AG04450 (cell line): ENCODE data around the gene RBPJL. TPM values are rescaled to one million over a fixed set of nuclear protein-coding genes. Genes with fewer than 3 reads are reported as not detected.

Source experiments
- CTCF ChIA-PET: fragments of 300-600, 350-600 bp; formaldehyde crosslinking; extraction: SDS; loops from one replicate; lab custom pipeline; 2022; ENCODE audit warnings: antibody characterized with exemption, inconsistent platforms; lab: Charles Lee
- POLR2A ChIA-PET: fragments of 350-600 bp; formaldehyde crosslinking; extraction: SDS; loops from one replicate; lab custom pipeline; 2021; ENCODE audit warnings: antibody characterized with exemption, inconsistent platforms; lab: Yijun Ruan, JAX
- DNase-seq: peaks from one replicate; pipeline ENCODE4 v3.0.0-alpha.2; 2011; ENCODE audit warnings: low read depth, low spot score
- H3K27ac ChIP-seq: one replicate; pipeline ENCODE4 v1.5.1; 2012; ENCODE audit warnings: low read depth, low read length, control low read depth
- H3K27me3 ChIP-seq: one replicate; pipeline ENCODE4 v1.6.0; 2012; ENCODE audit warnings: low read length; ENCODE audit not compliant: control insufficient read depth, insufficient read depth
- H3K4me3 ChIP-seq: 2 replicates; pipeline ENCODE4 v1.5.1; 2011; ENCODE audit warnings: mild to moderate bottlenecking, low read depth, low read length, control low read depth
- H3K9me3 ChIP-seq: 2 replicates; pipeline ENCODE4 v1.5.1; 2012; ENCODE audit warnings: low read length; ENCODE audit not compliant: control insufficient read depth, insufficient read depth
- CTCF ChIP-seq: IDR thresholded peaks from 2 replicates; pipeline ENCODE4 v1.5.1; 2011; ENCODE audit warnings: low read depth, low read length, control low read depth, inconsistent platforms
- polyA plus RNA-seq: library from polyadenylated mRNA; depleted of rRNA; stranded (reverse); fragments of >200 nt; gene quantifications from 2 replicates; pipeline ENCODE4 v1.2.3, GENCODE V29; 2011

RBPJL gene
- polyA plus RNA-seq, 1 experiment = not detected

GRCh38 chr20:45341939-45342854 is 35.6 kb downstream of the RBPJL start:
- H3K27ac ChIP-seq = peak overlapping the region; percentile 85
- CTCF ChIA-PET = interaction anchor here (0.7 to 2.2 kb wide), 4 partner anchors 20 to 95 kb away, joined by 5 to 13 read pairs (median 7); partner anchors contain the start of gene SYS1

GRCh38 chr20:45342855-45343531 is 36.4 kb downstream of the RBPJL start:
- DNase-seq = no peak
- no peak for TF ChIP-seq CTCF
- no peaks in the 10 kb centered on the region; the same call in 1 of the 2 replicates for H3K9me3 ChIP-seq
- H3K27ac ChIP-seq = peak overlapping the region; percentile 89
- ChIA-PET CTCF (interaction anchor here (0.6 to 2.2 kb wide), 4 partner anchors 19 to 428 kb away, joined by 3 to 14 read pairs (median 9); partner anchors contain the start of gene SYS1), POLR2A (interaction anchor here (0.6 to 2.7 kb wide), 2 partner anchors 20 to 53 kb away, joined by 8 to 9 read pairs; partner anchors contain the start of gene SYS1)
- H3K4me3 ChIP-seq = peak overlapping the region; percentile 97
- H3K27me3 ChIP-seq = no peaks in the 10 kb centered on the region

More at GRCh38 chr20:45341939-45342854, 35.6 kb downstream of the RBPJL start:
- Histone ChIP-seq H3K4me3 (peak overlapping the region; percentile 97), H3K27me3 (no peaks in the 10 kb centered on the region), H3K9me3 (no peaks in the 10 kb centered on the region)
- POLR2A ChIA-PET = interaction anchor here (0.6 to 2.7 kb wide), 2 partner anchors 21 to 436 kb away, joined by 3 to 8 read pairs; partner anchors contain the start of gene SYS1
- DNase-seq = no peak
- TF ChIP-seq CTCF = no peak

DNA sequence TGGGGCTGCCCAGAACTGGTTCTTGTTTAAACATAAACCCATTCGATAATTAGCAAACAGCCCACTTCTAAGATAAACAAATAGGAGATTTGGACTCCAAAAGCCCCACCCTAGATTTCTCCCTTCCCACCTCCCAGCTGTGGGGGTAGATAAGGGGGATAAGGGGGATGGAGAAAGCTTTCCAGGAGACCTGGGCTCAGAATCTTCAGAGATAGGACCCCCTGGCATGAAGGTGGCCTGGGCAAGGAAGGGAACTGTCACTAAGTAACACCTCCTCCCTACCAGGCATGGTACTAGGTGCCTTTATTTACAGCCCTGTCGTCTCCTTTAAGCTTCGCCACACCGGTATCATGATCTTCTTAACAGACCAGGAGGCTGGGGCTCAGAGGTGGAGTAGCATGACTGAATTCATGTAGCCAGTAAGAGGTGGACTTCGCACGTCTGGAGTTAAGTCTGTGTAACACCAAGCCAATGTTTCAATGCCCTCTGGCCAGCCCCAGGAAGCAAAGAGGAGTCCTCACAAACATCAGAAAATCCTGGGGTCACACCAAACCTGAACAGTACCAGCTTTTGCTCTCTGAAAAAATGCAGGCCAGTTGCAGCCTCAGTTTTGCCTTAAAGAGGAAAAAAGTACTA is 37.0 kb downstream of the RBPJL start:
- ChIA-PET CTCF (interaction anchor here (0.6 to 1.6 kb wide), 7 partner anchors 8 to 428 kb away, joined by 3 to 14 read pairs (median 4); partner anchors contain the start of gene SYS1), POLR2A (interaction anchor here (0.6 to 2.7 kb wide), 9 partner anchors 8 to 93 kb away, joined by 3 to 11 read pairs (median 5); partner anchors contain the start of gene SYS1)
- H3K27me3 ChIP-seq = no peaks in the 10 kb centered on the region
- peak overlapping the region; percentile 97 for H3K4me3 ChIP-seq
- peak overlapping the region; percentile 89 for H3K27ac ChIP-seq
- no peaks in the 10 kb centered on the region; the same call in 1 of the 2 replicates for H3K9me3 ChIP-seq
- no peak for TF ChIP-seq CTCF
- no peak for DNase-seq

GRCh38 chr20:45344168-45344860 is 37.7 kb downstream of the RBPJL start:
- TF ChIP-seq CTCF = no peak
- H3K9me3 ChIP-seq = no peaks in the 10 kb centered on the region; the same call in 1 of the 2 replicates
- no peaks in the 10 kb centered on the region for H3K27me3 ChIP-seq
- H3K27ac ChIP-seq = peak overlapping the region; percentile 89
- CTCF ChIA-PET = interaction anchor here (1.0 to 1.6 kb wide), 6 partner anchors 9 to 427 kb away, joined by 3 to 14 read pairs (median 4); partner anchors contain the start of gene SYS1
- peak overlapping the region; percentile 97 for H3K4me3 ChIP-seq
- DNase-seq = peak; percentile 71
- POLR2A ChIA-PET = interaction anchor here (0.8 to 1.7 kb wide), 8 partner anchors 8 to 92 kb away, joined by 3 to 11 read pairs (median 4); partner anchors contain the start of gene SYS1
